Small intestine (tissue), 16 donors: Measurements from ENCODE around the gene HEXIM1. TPM values are rescaled to one million over a fixed set of nuclear protein-coding genes. Genes with fewer than 3 reads are reported as not detected.

Experiments
- DNase-seq, 2 donors: peaks; one replicate each; pipeline versions ENCODE4 v3.0.0 to v3.0.0-alpha.2; 2013
- FAIRE-seq: peaks from 2 replicates; lab custom pipeline; 2012; peaks lifted over from hg19 to GRCh38; lab: Jason Lieb, UNC
- H3K27ac ChIP-seq, 3 donors: one replicate each; pipeline ENCODE4 v1.5.1; 2013; ENCODE audit warnings: low read length in 2 of 3, mild to moderate bottlenecking in 2 of 3, control low read depth in 1 of 3, inconsistent platforms in 1 of 3, low read depth in 1 of 3, moderate library complexity in 1 of 3
- H3K27me3 ChIP-seq, 3 donors: one replicate each; pipeline ENCODE4 v1.6.1; 2013; ENCODE audit warnings: low read length in 3 of 3, inconsistent platforms in 1 of 3; ENCODE audit not compliant: control insufficient read depth in 3 of 3, insufficient read depth in 3 of 3
- H3K36me3 ChIP-seq, 3 donors: one replicate each; pipeline ENCODE4 v1.6.1; 2013; ENCODE audit warnings: low read length in 3 of 3, inconsistent platforms in 1 of 3, low read depth in 1 of 3, mild to moderate bottlenecking in 1 of 3, moderate library complexity in 1 of 3; ENCODE audit not compliant: control insufficient read depth in 3 of 3, insufficient read depth in 2 of 3
- H3K4me1 ChIP-seq, 3 donors: one replicate each; pipeline ENCODE4 v1.6.1; 2013; ENCODE audit warnings: low read length in 2 of 3, inconsistent platforms in 1 of 3, low read depth in 1 of 3, mild to moderate bottlenecking in 1 of 3, moderate library complexity in 1 of 3; ENCODE audit not compliant: control insufficient read depth in 3 of 3, insufficient read depth in 2 of 3
- H3K4me3 ChIP-seq, 3 donors: one replicate each; pipeline ENCODE4 v1.5.1; 2013; ENCODE audit warnings: low read length in 3 of 3, control low read depth in 1 of 3, inconsistent platforms in 1 of 3, low read depth in 1 of 3, mild to moderate bottlenecking in 1 of 3, moderate library complexity in 1 of 3
- H3K9me3 ChIP-seq, 2 donors: one replicate each; pipeline ENCODE4 v1.6.1; 2013; ENCODE audit warnings: low read depth in 1 of 2, low read length in 1 of 2; ENCODE audit not compliant: control insufficient read depth in 2 of 2, insufficient read depth in 1 of 2
- WGBS, 3 donors: extraction: QIAGEN DNeasy Blood & Tissue Kit; methylation state at CpG; one replicate each; pipeline ENCODE4 v1.1.7; 2013; 5-methylcytosine and 5-hydroxymethylcytosine counted together
- long read RNA-seq, 10 donors: transcript quantifications; one replicate each; lab custom pipeline, GENCODE V29; 2026
- polyA plus RNA-seq, 4 donors: library from polyadenylated mRNA; stranded (reverse) in 3 of 4; unstranded in 1 of 4; fragments of 200-250 nt in 3 of 4; fragments of 120-200 nt in 1 of 4; gene quantifications; one replicate each; pipeline versions ENCODE4 v1.2.1 to v1.2.3, GENCODE V29; 2013
- donor health status: healthy with polysubstance abuse.
- donor health status: control.
- donor health status: control.
- donor health status: Bipolar disorder and iron deficiency.
- donor health status: healthy.

The HEXIM1 gene
- 10 to 100 TPM; 17.5 to 51.7 (median 42.4) TPM for polyA plus RNA-seq
- long read RNA-seq, donor 1: 0 reads
- long read RNA-seq, donor 2, transcript HEXIM1-201 (1 exons, 3,600 nt): major isoform, 20 of 20 reads
- long read RNA-seq, donor 2, partial matches to known transcripts: 0 of 20 reads
- long read RNA-seq, donor 2, other reads (novel, unspliced or antisense): 0 of 20 reads
- long read RNA-seq, donor 3, transcript HEXIM1-201 (1 exons, 3,600 nt): major isoform, 64 of 64 reads
- long read RNA-seq, donor 3, partial matches to known transcripts: 0 of 64 reads
- long read RNA-seq, donor 3, other reads (novel, unspliced or antisense): 0 of 64 reads
- long read RNA-seq, donor 4, partial matches to known transcripts: 0 of 1 reads
- long read RNA-seq, donor 4, other reads (novel, unspliced or antisense): 0 of 1 reads
- long read RNA-seq, donor 5, transcript HEXIM1-201 (1 exons, 3,600 nt): major isoform, 18 of 18 reads
- long read RNA-seq, donor 5, partial matches to known transcripts: 0 of 18 reads
- long read RNA-seq, donor 5, other reads (novel, unspliced or antisense): 0 of 18 reads
- long read RNA-seq, donor 6, transcript HEXIM1-201 (1 exons, 3,600 nt): major isoform, 45 of 45 reads
- long read RNA-seq, donor 6, partial matches to known transcripts: 0 of 45 reads
- long read RNA-seq, donor 6, other reads (novel, unspliced or antisense): 0 of 45 reads
- long read RNA-seq, donor 7, transcript HEXIM1-201 (1 exons, 3,600 nt): major isoform, 41 of 41 reads
- long read RNA-seq, donor 7, partial matches to known transcripts: 0 of 41 reads
- long read RNA-seq, donor 7, other reads (novel, unspliced or antisense): 0 of 41 reads
- long read RNA-seq, donor 8, transcript HEXIM1-201 (1 exons, 3,600 nt): major isoform, 11 of 11 reads
- long read RNA-seq, donor 8, partial matches to known transcripts: 0 of 11 reads
- long read RNA-seq, donor 8, other reads (novel, unspliced or antisense): 0 of 11 reads
- long read RNA-seq, donor 9, transcript HEXIM1-201 (1 exons, 3,600 nt): major isoform, 12 of 12 reads
- long read RNA-seq, donor 9, partial matches to known transcripts: 0 of 12 reads
- long read RNA-seq, donor 9, other reads (novel, unspliced or antisense): 0 of 12 reads
- long read RNA-seq, donor 10, transcript HEXIM1-201 (1 exons, 3,600 nt): major isoform, 51 of 51 reads
- long read RNA-seq, donor 10, partial matches to known transcripts: 0 of 51 reads
- long read RNA-seq, donor 10, other reads (novel, unspliced or antisense): 0 of 51 reads

- 0 to 1% (median 1%) methylated on average over 54 to 58 of the region's 58 CpGs for WGBS, 3 donors
Measured at GRCh38 chr17:45148183-45149036, at the start of gene HEXIM1. HEXIM1 (plus strand) TSS chr17:45148475; CDS start chr17:45149191, 716 bp downstream.

GRCh38 chr17:45098869-45099616 is 49.2 kb upstream of the HEXIM1 start:
- Histone ChIP-seq H3K36me3 (peaks cover 32 to 95% (median 37%) of the 10 kb centered on the region in 3 donors), H3K4me3 (no peak overlapping the region), H3K27me3 (no peaks in the 10 kb centered on the region), H3K4me1 (no peaks in the 10 kb centered on the region), H3K27ac (peak overlapping the region in 1 of 3 donors; percentile 35), H3K9me3 (no peaks in the 10 kb centered on the region)
- FAIRE-seq (no peak), DNase-seq (peak; percentile 77 to 87)
- WGBS, 3 donors: 41 to 49% (median 49%) methylated on average over 9 of the region's 9 CpGs

More at GRCh38 chr17:45148183-45149036, at the start of gene HEXIM1:
- H3K4me3 ChIP-seq: peak within 1 kb of the TSS; percentile 75 to 85 (median 77)
- H3K36me3 ChIP-seq: peaks cover 0 to 8% (median 0%) of the 10 kb centered on the region in 3 donors
- peaks cover 3 to 45% (median 10%) of the 10 kb centered on the region in 3 donors for H3K4me1 ChIP-seq
- H3K27me3 ChIP-seq: no peaks in the 10 kb centered on the region
- H3K27ac ChIP-seq: peak within 1 kb of the TSS; percentile 90 to 99 (median 95)
- no peaks in the 10 kb centered on the region for H3K9me3 ChIP-seq
- peak; percentile 26 for FAIRE-seq
- peak; percentile 100 for DNase-seq

DNA sequence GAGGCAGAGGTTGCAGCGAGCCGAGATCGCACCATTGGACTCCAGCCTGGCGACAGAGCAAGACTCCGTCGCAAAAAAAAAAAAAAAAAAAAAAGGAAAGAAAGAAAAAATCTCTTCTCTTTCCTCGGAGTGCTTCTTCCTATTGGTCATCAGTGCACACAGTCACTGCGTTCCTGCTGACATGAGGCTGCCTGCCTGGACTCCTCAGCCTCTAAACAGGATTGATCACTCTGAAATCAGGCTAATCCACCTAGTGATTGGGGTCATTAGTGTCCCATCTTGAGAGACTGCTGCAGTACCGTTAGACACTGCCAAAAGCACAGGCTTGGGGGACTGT is 46.8 kb upstream of the HEXIM1 start:
- Histone ChIP-seq H3K4me1 (no peaks in the 10 kb centered on the region), H3K27ac (no peak overlapping the region), H3K4me3 (no peak overlapping the region), H3K9me3 (no peaks in the 10 kb centered on the region), H3K36me3 (peaks cover 34 to 95% (median 37%) of the 10 kb centered on the region in 3 donors), H3K27me3 (no peaks in the 10 kb centered on the region)
- DNase-seq (no peak), FAIRE-seq (no peak)
- 82 to 90% (median 88%) methylated on average over 8 to 9 of the region's 9 CpGs for WGBS, 3 donors

DNA sequence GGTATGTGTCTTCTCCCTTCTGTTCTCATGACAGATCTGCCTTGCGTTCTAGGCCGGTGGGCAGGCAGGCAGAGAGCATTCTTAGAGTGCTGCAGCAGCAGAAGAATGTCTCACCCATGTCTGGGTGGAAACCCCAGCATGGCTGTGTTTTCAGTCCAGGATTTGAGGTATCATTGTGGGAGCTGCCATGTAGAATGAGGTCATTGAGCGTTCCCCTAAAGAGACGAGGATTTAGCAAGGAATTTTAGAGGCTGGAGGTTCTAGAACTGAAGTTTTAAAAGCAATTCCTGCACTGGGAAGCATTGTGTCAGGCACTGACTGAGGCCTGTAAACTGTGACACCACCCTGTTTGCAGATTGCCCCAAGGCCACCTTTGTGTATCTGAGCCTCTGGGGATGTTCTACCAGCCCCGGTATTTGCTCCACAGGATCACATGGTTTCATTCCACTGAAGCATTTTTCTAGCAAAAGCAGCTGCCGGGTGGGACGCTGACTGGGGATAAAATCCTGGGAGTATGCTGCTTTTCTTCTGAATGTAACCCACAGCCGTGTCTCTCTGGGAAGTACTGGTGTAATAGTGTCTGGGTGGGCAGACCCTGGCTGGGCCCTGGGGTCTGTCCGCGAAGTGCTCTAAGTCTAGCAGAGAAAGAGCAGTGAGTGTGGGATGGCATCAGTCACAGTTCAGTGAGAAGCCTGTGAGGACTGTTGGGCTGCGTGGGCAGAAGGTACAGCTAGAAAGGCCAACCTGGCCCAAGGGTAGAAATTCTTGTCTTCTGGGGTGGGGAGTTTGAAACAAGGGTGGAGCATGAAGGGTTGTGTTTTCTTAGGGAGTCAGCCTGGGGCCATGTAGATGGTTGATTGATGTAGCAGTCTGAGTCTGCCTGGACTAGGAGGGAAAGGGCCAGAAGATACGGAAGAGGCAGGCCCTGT is 46.1 kb upstream of the HEXIM1 start:
- no peak for FAIRE-seq
- Histone ChIP-seq H3K4me3 (no peak overlapping the region), H3K4me1 (no peaks in the 10 kb centered on the region), H3K36me3 (peaks cover 31 to 95% (median 35%) of the 10 kb centered on the region in 3 donors), H3K9me3 (no peaks in the 10 kb centered on the region), H3K27me3 (no peaks in the 10 kb centered on the region), H3K27ac (no peak overlapping the region)
- WGBS, 3 donors: 92 to 97% (median 92%) methylated on average over 12 of the region's 12 CpGs
- DNase-seq: no peak

- no peaks in the 10 kb centered on the region for H3K4me1 ChIP-seq
- no peak overlapping the region for H3K4me3 ChIP-seq
- no peak overlapping the region for H3K27ac ChIP-seq
- DNase-seq (no peak), FAIRE-seq (no peak)
- 86 to 95% (median 91%) methylated on average over 9 of the region's 9 CpGs for WGBS, 3 donors
- H3K27me3 ChIP-seq: no peaks in the 10 kb centered on the region
- H3K9me3 ChIP-seq: no peaks in the 10 kb centered on the region
- H3K36me3 ChIP-seq: peaks cover 32 to 95% (median 35%) of the 10 kb centered on the region in 3 donors
Measured at GRCh38 chr17:45102856-45103255, 45.4 kb upstream of the HEXIM1 start.

- Histone ChIP-seq H3K9me3 (no peaks in the 10 kb centered on the region), H3K36me3 (peaks cover 30 to 95% (median 35%) of the 10 kb centered on the region in 3 donors), H3K4me1 (no peaks in the 10 kb centered on the region), H3K27ac (no peak overlapping the region), H3K4me3 (no peak overlapping the region), H3K27me3 (no peaks in the 10 kb centered on the region)
- no peak for FAIRE-seq
- 86 to 88% (median 86%) methylated on average over 9 of the region's 9 CpGs for WGBS, 3 donors
- DNase-seq: no peak
Measured at GRCh38 chr17:45103269-45103795, 44.9 kb upstream of the HEXIM1 start.
